ENCODE data around the gene LRBA. TPM values are rescaled to one million over a fixed set of nuclear protein-coding genes. Genes with fewer than 3 reads are reported as not detected.
"Not testable (repeated sequence)": the region's sequence is repeated elsewhere in the genome, so short reads cannot be mapped to it uniquely, and the experiment has no call there.

The LRBA gene
- total RNA-seq, 4 donors from 2014 or later = 8.5 to 18.0 (median 11.9) TPM

DNA sequence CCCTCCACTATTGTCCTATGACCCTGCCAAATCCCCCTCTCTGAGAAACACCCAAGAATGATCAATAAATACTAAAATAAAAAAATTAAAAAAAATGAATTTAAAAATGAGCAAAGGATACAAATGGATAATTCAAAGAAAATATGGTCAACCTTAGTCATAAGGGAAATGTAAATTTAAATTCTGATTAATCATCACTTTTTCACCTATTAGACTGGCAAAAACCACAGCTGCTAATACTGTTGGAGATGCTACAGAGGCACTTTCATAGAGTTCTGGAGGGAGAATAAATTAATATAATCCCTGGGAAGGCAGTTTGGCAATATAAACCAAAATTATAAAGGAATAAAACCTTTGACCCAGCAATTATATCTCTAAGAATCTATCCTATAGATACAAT lies 50.3 kb downstream of the LRBA start:
- no peaks in the 10 kb centered on the region for H3K27me3 ChIP-seq
- intact Hi-C loops (cut with DNase I; ENCODE audit: low total_unique reads) = no loop called here
- TF ChIP-seq, protein P1, sequence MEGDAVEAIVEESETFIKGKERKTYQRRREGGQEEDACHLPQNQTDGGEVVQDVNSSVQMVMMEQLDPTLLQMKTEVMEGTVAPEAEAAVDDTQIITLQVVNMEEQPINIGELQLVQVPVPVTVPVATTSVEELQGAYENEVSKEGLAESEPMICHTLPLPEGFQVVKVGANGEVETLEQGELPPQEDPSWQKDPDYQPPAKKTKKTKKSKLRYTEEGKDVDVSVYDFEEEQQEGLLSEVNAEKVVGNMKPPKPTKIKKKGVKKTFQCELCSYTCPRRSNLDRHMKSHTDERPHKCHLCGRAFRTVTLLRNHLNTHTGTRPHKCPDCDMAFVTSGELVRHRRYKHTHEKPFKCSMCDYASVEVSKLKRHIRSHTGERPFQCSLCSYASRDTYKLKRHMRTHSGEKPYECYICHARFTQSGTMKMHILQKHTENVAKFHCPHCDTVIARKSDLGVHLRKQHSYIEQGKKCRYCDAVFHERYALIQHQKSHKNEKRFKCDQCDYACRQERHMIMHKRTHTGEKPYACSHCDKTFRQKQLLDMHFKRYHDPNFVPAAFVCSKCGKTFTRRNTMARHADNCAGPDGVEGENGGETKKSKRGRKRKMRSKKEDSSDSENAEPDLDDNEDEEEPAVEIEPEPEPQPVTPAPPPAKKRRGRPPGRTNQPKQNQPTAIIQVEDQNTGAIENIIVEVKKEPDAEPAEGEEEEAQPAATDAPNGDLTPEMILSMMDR (IDR thresholded peaks at IDR 0.05 in 4 of 5, conservative IDR thresholded peaks at IDR 0.05 in 1 of 5) = no peak
- TF ChIP-seq POLR2A (IDR thresholded peaks at IDR 0.05) = no peak
- no peak overlapping the region for H3K4me3 ChIP-seq
- H3K36me3 ChIP-seq = no peaks in the 10 kb centered on the region
- no peak for DNase-seq
- no peak overlapping the region for H3K27ac ChIP-seq
- no peak for ATAC-seq
- H3K4me1 ChIP-seq = no peaks in the 10 kb centered on the region
- in situ Hi-C loops (cut with MboI; ENCODE audit: low sequenced_read_pairs in 4 of 4) = no loop called here
- no peaks in the 10 kb centered on the region for H3K9me3 ChIP-seq

DNA sequence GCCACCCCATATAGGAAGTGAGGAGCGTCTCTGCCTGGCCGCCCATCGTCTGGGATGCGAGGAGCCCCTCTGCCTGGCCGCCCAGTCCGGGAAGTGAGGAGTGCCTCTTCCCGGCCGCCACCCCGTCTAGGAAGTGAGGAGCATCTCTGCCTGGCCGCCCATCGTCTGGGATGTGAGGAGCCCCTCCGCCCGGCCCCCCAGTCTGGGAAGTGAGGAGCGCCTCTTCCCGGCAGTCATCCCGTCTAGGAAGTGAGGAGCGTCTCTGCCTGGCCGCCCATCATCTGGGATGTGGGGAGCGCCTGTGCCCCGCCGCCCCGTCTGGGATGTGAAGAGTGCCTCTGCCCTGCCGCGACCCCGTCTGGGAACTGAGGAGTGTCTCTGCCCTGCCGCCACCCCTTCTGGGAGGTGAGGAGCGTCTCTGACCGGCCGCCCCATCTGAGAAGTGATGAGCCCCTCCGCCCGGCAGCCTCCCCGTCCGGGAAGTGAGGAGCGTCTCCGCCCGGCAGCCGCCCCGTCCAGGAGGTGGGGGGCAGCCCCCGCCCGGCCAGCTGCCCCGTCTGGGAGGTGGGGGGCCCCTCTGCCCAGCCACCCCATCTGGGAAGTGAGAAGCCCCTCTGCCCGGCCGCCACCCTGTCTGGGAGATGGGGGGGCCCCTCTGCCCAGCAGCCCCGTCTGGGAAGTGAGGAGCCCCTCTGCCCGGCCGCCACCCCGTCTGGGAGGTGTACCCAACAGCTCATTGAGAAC lies 51.3 kb downstream of the LRBA start:
- in situ Hi-C loops (cut with MboI; ENCODE audit: low sequenced_read_pairs in 4 of 4); DNase-seq; intact Hi-C loops (cut with DNase I; ENCODE audit: low total_unique reads); H3K36me3 ChIP-seq; H3K9me3 ChIP-seq; ATAC-seq; H3K4me3 ChIP-seq; H3K27ac ChIP-seq; H3K27me3 ChIP-seq; H3K4me1 ChIP-seq: not testable (repeated sequence)

GRCh38 chr4:150962245-150962644 lies 52.8 kb downstream of the LRBA start:
- H3K9me3 ChIP-seq = no peaks in the 10 kb centered on the region
- H3K4me3 ChIP-seq = no peak overlapping the region
- H3K36me3 ChIP-seq = no peaks in the 10 kb centered on the region
- H3K27ac ChIP-seq = no peak overlapping the region
- TF ChIP-seq POLR2A (IDR thresholded peaks at IDR 0.05) = no peak
- TF ChIP-seq, protein P1 (IDR thresholded peaks at IDR 0.05 in 4 of 5, conservative IDR thresholded peaks at IDR 0.05 in 1 of 5) = no peak
- no peaks in the 10 kb centered on the region for H3K27me3 ChIP-seq
- DNase-seq = no peak
- no peak for ATAC-seq
- in situ Hi-C loops (cut with MboI; ENCODE audit: low sequenced_read_pairs in 4 of 4) = no loop called here
- intact Hi-C loops (cut with DNase I; ENCODE audit: low total_unique reads) = no loop called here
- no peaks in the 10 kb centered on the region for H3K4me1 ChIP-seq

- no peaks in the 10 kb centered on the region for H3K4me1 ChIP-seq
- ATAC-seq (no peak), DNase-seq (no peak)
- H3K4me3 ChIP-seq = no peak overlapping the region
- no peaks in the 10 kb centered on the region for H3K36me3 ChIP-seq
- intact Hi-C loops (cut with DNase I; ENCODE audit: low total_unique reads) (no loop called here), in situ Hi-C loops (cut with MboI; ENCODE audit: low sequenced_read_pairs in 4 of 4) (no loop called here)
- H3K27ac ChIP-seq = no peak overlapping the region
- TF ChIP-seq, protein P1 (IDR thresholded peaks at IDR 0.05 in 4 of 5, conservative IDR thresholded peaks at IDR 0.05 in 1 of 5) = no peak
- no peak for TF ChIP-seq POLR2A (IDR thresholded peaks at IDR 0.05)
- no peaks in the 10 kb centered on the region for H3K9me3 ChIP-seq
- H3K27me3 ChIP-seq = no peaks in the 10 kb centered on the region
Measured at GRCh38 chr4:150961566-150961965, 53.5 kb downstream of the LRBA start.

GRCh38 chr4:150960818-150961217 lies 54.3 kb downstream of the LRBA start:
- ATAC-seq (no peak), DNase-seq (no peak)
- in situ Hi-C loops (cut with MboI; ENCODE audit: low sequenced_read_pairs in 4 of 4) = no loop called here
- intact Hi-C loops (cut with DNase I; ENCODE audit: low total_unique reads) = no loop called here
- H3K4me3 ChIP-seq = no peak overlapping the region
- no peaks in the 10 kb centered on the region for H3K27me3 ChIP-seq
- no peak overlapping the region for H3K27ac ChIP-seq
- no peaks in the 10 kb centered on the region for H3K36me3 ChIP-seq
- TF ChIP-seq, protein P1 (IDR thresholded peaks at IDR 0.05 in 4 of 5, conservative IDR thresholded peaks at IDR 0.05 in 1 of 5) = peak in 1 of 5 experiments; percentile 22
- TF ChIP-seq POLR2A (IDR thresholded peaks at IDR 0.05) = no peak
- no peaks in the 10 kb centered on the region for H3K9me3 ChIP-seq
- no peaks in the 10 kb centered on the region for H3K4me1 ChIP-seq

All from gastrocnemius medialis (tissue), 4 donors.